Occipital lobe (tissue), 2 donors: Measurements from ENCODE around the gene EPN2. TPM values are rescaled to one million over a fixed set of nuclear protein-coding genes. Genes with fewer than 3 reads are reported as not detected.
A peak's percentile ranks its signal among the peaks of the same experiment; 100 is the strongest.

ENCODE experiments used
- DNase-seq: peaks from one replicate; lab custom pipeline; 2025; lab: John Stamatoyannopoulos, UW
- total RNA-seq: library from RNA; depleted of rRNA; stranded (reverse); fragments of >200 nt; gene quantifications from one replicate; pipeline ENCODE4 v1.2.3, GENCODE V29; 2014

EPN2 gene
- total RNA-seq, 1 donor from 2014 or later, result 53.5 TPM

DNA sequence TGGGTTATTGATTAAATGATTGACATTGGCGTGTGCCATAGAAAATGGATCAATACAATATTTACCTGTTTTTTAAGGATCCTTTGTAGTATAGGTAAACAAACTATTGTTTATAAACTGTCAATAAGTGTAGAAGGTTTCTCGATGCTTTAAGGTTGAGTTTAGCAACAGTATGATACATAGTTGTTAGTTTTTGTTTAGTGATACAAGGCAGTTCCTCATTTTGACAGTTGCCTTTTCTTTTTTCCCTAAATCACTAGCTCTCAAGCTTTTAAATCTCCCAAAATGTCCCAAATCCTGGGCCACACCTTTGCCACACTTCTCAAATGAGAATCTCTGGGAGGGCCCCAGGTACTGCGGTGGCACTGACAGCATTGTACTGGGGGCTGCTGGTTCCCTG, 57.3 kb downstream of the EPN2 start:
- DNase-seq, result no peak

DNA sequence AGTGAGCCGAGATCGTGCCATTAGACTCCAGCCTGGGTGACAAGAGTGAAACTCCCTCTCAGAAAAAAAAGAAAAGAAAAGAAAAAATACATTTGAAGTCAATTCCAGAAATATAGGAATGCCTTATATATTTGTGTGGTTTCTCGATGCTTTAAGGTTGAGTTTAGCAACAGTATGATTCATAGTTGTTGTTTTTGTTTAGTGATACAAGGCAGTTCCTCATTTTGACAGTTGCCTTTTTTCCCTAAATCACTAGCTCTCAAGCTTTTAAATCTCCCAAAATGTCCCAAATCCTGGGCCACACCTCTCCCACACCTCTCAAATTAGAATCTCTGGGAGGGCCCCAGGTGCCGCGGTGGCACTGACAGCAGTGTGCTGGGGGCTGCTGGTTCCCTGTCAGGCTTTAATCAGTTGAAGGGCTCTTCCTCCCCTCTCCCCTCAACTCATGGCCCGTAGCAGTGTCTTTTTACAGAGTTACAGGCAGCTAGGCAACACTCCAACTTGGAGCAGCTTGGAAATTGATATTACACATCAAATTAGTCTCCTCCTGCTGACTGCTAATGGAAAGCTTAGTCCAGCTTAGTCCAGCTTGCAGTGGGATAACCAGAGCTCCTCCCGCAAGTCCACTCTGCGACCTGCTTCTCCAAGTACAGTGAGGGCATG, 58.4 kb downstream of the EPN2 start:
- DNase-seq, result no peak

DNA sequence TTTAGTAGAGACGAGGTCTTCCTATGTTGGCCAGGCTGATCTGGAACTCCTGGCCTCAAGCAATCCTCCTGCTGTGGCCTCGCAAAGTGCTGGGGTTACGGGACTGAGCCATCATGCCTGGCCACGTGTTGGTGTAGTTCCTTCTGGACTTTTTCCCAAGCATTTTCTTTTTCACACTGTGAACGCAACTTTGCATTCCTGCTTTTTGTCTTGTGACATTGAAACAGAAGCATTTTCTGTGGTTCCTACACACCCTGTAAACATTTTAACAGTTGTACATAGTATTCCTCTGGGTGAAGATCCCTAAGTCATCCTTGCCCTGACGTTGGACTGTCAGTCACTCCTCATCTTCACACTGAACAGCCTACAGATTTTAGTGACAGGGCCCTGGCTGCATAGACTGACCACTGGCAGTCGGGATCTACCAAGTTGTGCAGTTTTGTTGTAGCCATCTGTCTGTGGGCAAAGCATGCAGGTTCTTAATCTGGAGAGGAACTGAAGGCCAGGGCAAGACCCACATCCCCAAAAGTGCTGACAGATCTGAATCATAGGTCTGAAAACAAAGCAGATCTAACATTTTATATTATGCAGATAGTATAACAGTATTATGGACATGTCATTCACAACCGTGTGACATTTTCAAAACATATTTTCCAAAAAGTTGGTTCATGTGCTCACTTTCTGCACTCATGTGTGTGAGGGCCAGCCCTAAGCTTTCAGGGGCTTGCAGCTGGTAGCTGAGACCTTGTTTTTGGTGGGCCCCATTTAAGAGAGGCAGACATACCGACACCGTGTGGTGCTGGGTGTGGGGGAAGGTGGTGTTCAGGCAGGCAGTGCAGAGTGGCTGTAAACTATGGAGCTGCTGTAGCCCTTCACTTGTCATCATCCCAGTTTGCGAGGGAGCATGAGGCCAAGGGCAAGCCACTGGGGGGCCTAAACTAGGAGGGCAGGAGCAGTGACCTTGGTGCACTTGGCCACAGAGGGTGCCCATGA, 59.9 kb downstream of the EPN2 start:
- DNase-seq, result no peak

DNA sequence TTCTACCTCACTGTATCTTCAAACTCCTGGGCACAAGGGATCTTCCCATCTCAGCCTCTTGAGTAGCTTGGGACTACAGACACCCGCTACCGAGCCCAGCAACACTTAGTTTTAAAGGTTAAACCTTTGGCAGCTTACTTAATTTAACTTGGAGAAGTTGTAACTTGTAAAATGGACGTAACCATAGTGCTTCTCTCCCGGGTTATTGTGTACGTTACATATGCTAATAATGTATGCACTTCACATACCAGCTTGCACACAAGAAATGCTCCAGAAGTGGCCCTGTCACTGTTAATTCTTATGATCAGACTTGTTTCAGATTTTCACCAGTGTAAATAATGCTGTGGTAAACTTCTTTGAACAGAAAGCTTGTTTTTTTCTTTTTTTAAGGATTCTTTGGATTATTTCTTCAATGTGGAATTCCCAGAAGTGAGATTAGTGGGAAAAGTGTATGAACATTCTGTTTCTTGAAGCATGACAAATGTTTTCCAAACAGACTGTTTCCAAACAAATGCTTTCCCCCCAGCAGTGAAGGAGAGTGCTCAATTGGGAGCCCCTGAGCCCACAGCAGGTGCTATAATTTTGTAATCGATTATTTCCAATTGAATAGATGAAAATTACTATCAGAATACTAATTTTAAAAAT, 61.5 kb downstream of the EPN2 start:
- no peak for DNase-seq

- no peak for DNase-seq
Measured at GRCh38 chr17:19299214-19299747, 62.1 kb downstream of the EPN2 start.

DNA sequence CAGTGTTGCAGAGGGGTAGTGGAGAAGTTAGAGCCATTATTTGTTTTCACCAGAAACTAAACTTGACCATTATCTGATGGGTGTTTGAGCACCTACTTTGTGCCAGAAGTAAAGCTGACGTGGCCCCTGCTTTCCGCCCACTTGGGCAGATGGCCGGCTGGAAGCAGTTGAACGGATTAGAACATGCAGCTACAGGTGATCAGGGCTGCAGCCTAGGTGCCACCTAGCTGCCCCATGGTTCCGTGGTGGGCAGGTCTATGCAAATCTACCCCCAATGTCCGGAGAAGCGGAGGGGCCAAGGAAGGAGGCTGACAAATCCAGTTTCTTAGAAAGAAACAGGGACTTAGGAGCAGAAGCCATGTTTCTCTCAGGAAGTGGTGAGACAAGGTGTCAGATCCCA, 62.7 kb downstream of the EPN2 start:
- no peak for DNase-seq

- no peak for DNase-seq
Measured at GRCh38 chr17:19301274-19301951, 64.2 kb downstream of the EPN2 start.

DNA sequence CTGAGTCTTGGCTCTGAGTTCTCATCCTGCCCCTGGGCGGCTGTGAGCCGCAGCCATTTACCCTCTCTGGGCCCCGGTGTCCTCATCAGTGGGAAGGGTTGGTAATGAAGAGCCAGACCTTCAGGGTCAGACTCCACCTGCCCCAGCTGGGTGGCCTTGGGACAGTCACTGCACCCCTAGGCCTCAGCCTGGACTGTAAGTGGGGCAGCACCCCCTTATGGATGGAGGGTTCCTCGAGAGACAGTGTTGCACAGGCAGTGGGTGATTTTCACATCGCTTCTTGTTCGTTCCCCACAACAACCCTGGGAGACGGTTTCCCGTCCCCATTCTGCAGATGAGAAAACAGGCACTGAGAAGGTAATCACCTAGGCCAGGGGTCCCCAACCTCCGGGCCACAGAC, 64.8 kb downstream of the EPN2 start:
- DNase-seq, result no peak

GRCh38 chr17:19302791-19303331, 65.7 kb downstream of the EPN2 start:
- DNase-seq, result no peak

DNA sequence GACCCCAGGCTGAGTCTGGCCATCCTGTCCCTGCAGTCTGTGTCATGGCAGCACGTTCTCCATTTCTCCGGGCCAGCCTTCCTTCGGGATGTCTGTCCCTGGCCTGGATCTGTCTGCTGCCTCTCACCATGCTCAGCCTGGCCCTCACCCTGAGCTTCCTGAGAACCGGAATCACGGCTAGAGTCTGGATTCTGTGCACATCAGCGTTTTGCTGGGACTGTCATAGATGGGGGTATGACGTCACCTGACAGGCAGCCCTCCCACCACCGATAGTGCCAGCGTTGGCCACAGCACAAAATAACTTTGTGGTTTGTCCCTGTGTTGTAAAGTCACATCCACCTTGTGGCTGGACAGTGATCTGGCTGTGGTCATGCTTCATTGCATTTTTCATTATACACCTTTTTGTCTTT, 66.2 kb downstream of the EPN2 start:
- DNase-seq, result no peak

GRCh38 chr17:19304209-19304608, 67.0 kb downstream of the EPN2 start:
- no peak for DNase-seq

DNA sequence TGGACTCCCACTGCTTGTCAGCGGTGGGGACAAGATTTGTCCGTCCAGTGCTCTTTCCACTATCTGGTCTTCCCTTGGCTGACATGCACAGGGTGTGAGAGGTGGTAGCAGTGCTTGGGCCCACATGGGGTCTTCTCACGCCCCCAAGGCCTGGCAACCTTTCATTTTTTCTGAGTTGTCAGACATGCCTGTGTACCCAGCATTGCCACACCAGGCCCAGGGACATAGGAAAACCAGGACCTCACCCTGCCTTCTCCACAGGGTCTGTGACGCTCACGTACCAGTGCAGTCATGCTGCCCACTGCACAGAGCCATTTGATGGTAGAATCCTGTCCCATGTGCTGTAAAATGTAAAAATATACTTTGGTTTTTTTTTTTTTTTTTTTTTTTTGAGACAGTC, 67.6 kb downstream of the EPN2 start:
- no peak for DNase-seq

- DNase-seq, result no peak
Measured at GRCh38 chr17:19305256-19305655, 68.1 kb downstream of the EPN2 start.

DNA sequence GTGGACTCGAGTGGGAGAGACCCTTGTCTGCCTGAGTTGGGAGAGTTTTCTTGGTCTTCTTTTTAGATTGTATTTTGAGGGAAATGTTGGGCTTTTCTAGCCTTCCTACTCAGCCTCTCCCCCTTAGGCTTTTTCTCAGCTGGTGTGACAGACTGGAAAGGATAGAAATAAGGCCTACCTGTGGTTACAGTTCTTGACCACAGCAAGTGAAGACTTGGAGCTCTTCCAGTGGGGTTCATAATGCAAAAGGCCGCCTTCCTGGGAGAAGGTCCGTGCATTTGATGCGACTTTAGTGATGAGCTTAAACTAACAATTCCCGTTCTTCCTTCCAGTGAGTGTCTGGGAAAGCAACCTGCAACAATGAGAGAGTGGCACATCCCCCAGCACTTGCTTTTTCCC, 68.6 kb downstream of the EPN2 start:
- DNase-seq, result no peak

DNA sequence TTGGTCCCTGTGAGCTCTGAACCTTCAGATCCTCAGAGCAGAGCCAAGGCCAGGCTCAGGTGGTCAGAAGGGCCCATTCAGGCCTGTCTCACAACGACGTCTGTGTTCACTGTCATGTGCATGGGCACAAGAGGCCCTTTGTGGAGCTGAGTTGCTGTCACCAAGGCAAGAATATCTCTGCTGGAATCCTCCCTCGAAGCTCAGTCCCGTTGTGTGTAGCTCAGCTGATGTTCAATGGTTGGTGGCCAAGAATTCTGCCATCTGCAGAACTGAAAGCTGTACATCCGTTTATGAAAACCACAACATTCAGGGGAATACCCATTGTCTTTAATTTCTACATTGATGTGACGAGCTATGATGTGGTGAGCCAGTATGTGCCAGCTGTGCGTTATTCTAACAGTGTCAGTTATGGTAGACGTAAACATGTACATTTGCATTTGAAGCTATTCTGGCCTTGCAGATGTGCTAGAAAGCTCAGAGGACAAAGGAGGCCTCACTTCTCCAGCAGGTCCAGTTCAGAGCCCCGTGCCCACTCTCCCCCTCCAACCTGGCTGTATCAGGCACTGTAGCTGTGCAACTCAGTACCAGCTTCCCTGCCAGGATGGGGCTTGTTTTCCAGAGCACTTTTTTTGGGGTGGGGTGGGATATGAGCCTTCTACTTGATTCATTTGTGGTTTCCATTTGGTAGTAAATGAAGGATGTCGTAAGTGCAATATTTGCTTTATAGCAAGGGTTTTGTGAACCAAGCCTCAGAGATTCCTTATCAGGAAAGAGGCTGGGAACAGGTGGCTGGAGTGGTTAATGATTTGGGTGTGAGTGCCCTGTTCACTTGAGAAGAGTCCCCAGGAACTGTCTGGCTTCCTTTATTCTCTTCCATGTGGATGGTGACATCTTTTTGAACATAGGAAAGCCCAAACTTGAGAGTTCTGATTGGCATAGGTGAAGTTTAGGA, 69.3 kb downstream of the EPN2 start:
- DNase-seq, result peak; percentile 82

DNA sequence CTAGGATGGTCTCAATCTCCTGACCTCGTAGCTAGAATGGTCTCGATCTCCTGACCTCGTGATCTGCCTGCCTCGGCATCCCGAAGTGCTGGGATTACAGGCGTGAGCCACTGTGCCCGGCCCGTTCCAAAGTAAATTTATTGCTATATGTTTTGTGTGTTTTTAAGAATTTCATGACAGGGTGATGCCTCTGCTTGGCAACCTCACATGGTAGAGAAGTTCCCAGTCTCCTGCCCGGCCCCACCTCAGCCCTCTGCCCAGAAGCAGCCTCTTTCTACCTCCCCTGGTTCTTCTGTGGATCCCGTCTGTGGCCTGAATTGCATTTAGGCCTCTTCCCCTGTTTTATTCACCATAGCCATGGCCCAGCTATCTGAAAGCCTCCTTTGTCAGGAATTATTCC, 70.4 kb downstream of the EPN2 start:
- no peak for DNase-seq

GRCh38 chr17:19308398-19308797, 71.2 kb downstream of the EPN2 start:
- no peak for DNase-seq

DNA sequence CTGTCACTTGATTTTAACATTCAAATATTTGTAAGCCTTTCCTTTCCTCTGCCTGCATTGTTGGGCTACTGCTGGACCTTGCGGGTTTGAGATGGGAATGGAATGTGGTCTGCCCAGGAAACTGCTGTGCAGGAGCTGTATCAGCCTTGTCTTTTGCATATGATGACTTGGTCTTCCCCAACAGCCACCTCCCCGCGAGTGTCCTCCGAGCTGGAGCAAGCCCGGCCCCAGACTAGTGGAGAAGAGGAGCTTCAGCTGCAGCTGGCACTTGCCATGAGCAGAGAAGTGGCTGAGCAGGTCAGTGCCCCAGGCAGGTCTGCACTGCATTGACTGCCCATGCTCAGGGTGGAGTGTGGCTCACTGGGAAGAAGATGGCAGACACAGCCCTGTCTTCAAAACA, 72.5 kb downstream of the EPN2 start:
- no peak for DNase-seq

- DNase-seq, result no peak
Measured at GRCh38 chr17:19310151-19310550, 73.0 kb downstream of the EPN2 start.

- no peak for DNase-seq
Measured at GRCh38 chr17:19311016-19311415, 73.8 kb downstream of the EPN2 start.
